K562 (cell line): Measurements from ENCODE around the gene RETREG2.

Experiments used
- BRF2 ChIP-seq: IDR thresholded peaks from 3 replicates; pipeline ENCODE4 v1.6.1; 2011; ENCODE audit warnings: borderline replicate concordance, mild to moderate bottlenecking; ENCODE audit not compliant: insufficient read length, insufficient read depth
- CTCF ChIP-seq, 3 experiments: IDR thresholded peaks in 2 of 3; conservative IDR thresholded peaks in 1 of 3; 2 replicates each; pipeline ENCODE4 v1.5.1; 2011 to 2012; ENCODE audit warnings: low read length in 3 of 3, mild to moderate bottlenecking in 3 of 3, control low read depth in 2 of 3, improper control_type of control experiment in 1 of 3, inconsistent platforms in 1 of 3, low read depth in 1 of 3, mixed read lengths in 1 of 3, moderate library complexity in 1 of 3; ENCODE audit not compliant: insufficient read depth in 2 of 3
- EP300 ChIP-seq: IDR thresholded peaks from 2 replicates; pipeline ENCODE4 v1.6.1; 2012; ENCODE audit warnings: low read length, improper control_type of control experiment
- NBN ChIP-seq: fragments of 450-650 bp; IDR thresholded peaks from 2 replicates; pipeline ENCODE4 v1.6.1; 2016; ENCODE audit warnings: low read depth, mild to moderate bottlenecking
- REST ChIP-seq, 2 experiments: fragments of 450-650 bp; formaldehyde crosslinking in 1 of 2; IDR thresholded peaks; 2 replicates each; pipeline versions ENCODE4 v1.4.0 to v1.6.1; 2014 to 2020; ENCODE audit warnings: mild to moderate bottlenecking in 2 of 2, borderline replicate concordance in 1 of 2, low read depth in 1 of 2

GRCh38 chr2:219129589-219129988 is 48.5 kb upstream of the RETREG2 start:
- no peak for TF ChIP-seq EP300
- no peak for TF ChIP-seq CTCF (IDR thresholded peaks at IDR 0.05 in 2 of 3, conservative IDR thresholded peaks at IDR 0.05 in 1 of 3; ENCODE audit: insufficient read depth in 2 of 3, low read depth in 1 of 3, low read length in 3 of 3)
- TF ChIP-seq NBN: no peak
- TF ChIP-seq REST (IDR thresholded peaks at IDR 0.05; ENCODE audit: borderline replicate concordance): no peak
- TF ChIP-seq REST (CRISPR knock-in tag; IDR thresholded peaks at IDR 0.05; ENCODE audit: low read depth): no peak
- no peak for TF ChIP-seq BRF2
